NCI-H1105 (cell line): ENCODE measurements around the gene LYPLA2.
A peak's percentile ranks its signal among the peaks of the same experiment; 100 is the strongest.
"Not testable (repeated sequence)": the region's sequence is repeated elsewhere in the genome, so short reads cannot be mapped to it uniquely, and the experiment has no call there.

Experiments used
- DNase-seq: peaks from one replicate; lab custom pipeline; 2025; lab: John Stamatoyannopoulos, UW

The LYPLA2 gene

DNA sequence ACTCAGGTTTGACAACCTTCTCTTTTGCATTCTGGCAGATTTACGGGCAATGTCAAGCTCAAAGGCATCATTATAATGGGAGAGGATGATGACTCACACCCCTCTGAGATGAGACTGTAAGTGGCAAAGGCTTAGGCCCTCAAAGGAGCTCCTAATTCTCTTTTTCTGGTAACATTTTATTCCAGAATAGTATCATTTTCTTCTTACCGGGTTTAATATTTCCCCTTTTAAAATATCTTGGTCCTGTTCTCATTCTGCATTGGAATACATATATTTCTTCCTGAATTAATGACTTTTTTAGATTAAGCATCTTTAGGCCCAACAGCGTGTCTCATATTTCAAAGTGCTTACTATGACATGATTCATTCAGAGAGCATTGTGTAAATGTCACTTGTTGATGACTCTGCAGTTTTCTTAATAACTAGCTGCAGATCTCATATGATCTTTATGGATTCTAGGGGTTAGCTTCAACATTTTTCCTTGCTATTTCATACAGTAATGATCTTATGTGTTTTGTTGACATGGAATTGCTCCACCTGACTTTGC, 11.0 kb upstream of the LYPLA2 start:
- no peak for DNase-seq

DNA sequence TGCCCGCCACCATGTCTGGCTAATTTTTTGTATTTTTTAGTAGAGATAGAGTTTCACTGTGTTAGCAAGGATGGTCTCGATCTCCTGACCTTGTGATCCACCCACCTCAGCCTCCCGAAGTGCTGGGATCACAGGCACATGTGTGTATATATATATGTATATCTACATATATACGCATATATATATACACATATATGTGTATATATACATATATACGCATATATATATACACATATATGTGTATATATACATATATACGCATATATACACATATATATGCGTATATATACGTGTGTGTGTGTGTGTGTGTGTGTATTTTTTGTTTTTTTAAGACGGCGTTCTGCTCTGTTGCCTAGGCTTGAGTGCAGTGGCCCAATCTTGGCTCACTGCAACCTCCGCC, 7.8 kb upstream of the LYPLA2 start:
- DNase-seq, result not testable (repeated sequence)

DNA sequence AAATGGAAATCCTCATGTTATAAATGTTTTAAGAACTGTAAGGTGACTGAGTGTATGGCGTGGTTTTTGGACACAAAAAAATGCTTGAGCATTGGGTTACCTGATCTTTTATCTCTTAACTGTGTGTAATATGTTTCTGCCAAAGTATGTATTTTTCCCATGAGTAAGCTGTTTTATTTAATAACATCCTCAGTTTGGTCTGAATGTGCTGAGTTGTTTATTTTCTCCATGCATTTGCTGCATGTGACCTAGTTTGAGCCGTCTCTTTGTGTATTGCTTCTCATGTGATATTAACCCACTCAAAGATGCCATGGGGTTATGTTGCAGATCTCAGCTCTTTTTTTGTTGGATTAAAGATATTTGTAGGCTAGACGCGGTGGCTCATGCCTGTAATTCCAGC, 6.1 kb upstream of the LYPLA2 start:
- DNase-seq, result no peak

DNA sequence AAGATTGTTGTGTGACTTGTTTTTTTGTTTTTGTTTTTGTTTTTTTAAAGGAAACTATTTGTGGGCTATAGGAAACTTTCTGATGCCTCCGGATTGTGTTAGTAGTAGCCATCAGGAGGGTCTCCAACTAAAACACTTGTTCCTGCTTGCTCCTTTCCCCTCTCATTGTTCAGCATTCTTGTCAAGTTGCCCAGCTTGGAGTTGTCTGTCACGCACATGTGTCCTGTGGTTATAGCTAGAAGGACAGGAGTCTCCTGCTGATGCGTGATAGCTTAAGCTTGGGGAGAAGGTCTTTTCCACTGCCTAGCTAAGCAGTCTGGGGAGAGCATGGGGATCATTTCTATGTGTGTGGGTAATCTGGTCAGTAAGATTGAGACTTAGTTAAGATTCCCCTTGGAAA, 3.2 kb upstream of the LYPLA2 start:
- DNase-seq, result no peak

DNA sequence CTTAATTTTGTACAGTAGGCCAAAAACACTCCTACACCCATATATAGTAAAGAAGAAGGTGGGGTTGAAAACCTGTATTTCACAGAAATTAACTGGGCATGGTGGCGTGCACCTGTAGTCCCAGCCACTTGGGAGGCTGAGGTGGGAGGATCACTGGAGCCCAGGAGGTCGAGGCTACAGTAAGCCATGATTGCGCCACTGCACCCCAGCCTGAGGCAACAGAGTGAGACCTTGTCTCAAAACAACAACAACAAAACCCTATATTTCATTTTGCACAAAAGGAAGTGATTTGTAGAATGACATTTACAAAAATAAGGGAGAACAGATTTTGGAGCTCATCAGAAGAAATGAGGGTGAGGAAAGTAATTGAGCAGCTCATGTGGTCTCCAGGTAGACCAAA, 2.2 kb upstream of the LYPLA2 start:
- DNase-seq, result no peak

DNA sequence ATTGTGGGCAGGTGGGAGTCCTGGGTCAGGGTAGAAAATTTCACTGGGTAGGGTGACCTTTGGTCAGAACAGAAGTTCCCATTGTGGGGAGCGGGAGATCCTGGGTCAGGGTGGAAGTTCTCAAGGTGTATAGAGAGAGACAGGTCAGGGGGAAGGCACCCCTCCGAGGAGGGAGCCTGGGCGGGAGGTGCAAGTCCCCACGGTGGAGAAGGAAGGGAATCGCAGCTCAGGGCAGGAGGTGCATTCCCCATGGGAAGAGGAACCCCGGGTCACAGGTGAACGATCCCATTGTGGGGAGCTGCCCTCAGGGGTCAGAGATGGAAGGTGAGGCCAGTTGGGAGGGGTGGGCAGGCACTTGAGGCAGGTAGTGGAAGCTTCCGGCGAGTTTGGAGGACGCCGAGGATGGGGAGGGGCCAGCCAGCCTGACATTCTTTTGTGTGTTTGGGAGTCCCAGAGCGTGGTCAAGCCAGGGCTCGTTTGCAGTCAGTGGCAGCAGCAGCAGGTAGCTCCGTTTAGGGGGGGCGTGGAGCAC, 637 bp downstream of the LYPLA2 start:
- peak; percentile 23 for DNase-seq

DNA sequence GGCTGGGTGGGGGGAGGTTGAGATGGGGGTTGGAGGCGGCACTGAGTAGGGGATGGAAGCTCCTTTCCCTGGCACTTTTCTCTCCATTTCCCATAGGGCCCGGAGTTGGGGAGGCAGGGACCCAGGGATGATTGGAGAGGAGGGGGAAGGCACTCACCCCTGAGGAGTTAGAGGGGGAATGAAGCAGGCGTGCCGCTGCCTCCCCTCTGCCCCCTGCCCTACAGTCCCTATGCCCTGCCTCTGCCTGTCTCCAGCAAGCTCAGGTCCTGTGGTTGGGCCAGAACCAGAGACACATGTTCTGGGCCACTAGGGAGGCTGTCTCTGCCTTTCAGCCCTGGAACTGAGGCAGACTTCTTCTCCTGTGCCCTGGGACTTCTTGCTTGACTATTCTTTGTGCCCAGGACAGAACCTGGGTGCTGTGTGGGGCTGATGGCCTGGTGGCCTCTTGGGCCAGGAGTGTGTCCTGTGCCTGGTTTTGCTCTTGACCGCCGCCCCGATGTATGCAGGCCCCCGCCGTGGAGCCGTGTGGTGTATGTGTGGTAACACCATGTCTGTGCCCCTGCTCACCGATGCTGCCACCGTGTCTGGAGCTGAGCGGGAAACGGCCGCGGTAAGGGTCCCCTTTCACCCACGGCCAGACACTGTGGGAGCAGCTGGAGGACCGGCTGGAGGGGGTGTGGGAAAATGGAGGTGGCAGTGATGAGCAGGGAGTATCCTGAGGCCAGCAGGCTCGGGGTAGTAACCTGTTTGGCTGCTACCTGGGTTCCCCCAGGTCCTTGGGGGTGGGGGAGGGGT, 1.4 kb downstream of the LYPLA2 start:
- DNase-seq, result no peak

DNA sequence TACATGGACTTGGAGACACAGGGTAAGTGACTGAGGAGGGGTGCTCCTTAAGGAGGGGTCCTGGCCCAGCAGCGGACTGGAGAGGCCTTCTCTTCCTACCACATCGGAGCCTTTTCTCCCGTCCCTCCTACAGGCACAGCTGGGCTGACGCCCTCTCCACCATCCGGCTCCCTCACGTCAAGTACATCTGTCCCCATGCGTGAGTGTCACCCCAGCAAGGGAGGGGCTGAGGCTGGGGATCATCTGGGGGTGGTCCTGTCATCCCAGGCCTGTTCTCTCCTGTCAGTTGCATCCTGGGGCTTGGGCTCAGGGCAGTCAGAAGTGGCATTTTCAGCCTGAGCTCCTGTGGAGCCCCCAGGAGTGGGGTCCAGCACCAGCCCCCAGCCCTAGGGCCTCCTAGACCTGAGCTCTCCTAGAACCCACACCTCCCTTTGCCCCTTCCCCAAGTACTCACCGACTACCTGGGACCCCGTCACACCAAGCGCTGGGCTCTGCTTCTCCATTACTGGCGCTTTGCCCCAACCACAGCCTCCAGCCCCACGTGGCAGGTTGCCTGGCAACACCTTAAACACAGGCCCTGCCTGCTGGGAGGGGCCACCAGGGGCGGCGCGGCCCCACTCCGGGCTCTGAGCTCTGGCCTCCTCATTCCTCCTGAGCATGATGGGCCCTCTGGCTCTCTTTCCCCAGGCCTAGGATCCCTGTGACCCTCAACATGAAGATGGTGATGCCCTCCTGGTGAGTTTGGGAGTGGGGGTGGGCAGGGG, 2.3 kb downstream of the LYPLA2 start:
- DNase-seq, result no peak

DNA sequence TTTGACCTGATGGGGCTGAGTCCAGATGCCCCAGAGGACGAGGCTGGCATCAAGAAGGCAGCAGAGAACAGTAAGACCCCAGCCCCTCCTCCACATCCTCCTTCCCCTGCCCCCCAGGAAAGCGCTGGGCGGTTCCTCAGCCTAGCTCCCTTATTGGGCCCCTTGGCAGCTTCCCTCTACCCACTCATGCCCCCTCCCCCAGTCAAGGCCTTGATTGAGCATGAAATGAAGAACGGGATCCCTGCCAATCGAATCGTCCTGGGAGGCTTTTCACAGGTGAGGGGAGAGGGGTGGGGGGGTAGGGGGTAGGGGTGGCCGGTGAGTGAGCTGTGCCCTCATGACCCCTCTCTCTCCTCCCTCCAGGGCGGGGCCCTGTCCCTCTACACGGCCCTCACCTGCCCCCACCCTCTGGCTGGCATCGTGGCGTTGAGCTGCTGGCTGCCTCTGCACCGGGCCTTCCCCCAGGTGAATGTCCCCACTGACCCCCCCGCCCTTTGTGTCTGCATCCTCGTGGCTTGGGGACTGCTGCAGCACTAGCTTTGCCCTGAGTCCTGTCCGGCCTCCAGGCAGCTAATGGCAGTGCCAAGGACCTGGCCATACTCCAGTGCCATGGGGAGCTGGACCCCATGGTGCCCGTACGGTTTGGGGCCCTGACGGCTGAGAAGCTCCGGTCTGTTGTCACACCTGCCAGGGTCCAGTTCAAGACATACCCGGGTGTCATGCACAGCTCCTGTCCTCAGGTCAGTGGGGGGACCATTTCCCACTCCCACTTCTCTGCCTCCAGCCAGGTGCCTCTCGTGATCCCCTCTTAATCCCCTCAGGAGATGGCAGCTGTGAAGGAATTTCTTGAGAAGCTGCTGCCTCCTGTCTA, 3.2 kb downstream of the LYPLA2 start:
- no peak for DNase-seq

DNA sequence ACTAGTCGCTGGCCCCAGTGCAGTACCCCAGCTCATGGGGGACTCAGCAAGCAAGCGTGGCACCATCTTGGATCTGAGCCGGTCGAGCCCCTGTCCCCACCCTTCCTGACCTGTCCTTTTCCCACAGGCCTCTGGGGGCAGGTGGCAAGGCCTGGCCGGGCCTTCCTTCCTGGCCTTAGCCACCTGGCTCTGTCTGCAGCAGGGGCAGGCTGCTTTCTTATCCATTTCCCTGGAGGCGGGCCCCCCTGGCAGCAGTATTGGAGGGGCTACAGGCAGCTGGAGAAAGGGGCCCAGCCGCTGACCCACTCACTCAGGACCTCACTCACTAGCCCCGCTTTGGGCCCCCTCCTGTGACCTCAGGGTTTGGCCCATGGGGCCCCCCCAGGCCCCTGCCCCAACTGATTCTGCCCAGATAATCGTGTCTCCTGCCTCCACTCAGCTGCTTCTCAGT, 3.8 kb downstream of the LYPLA2 start:
- not testable (repeated sequence) for DNase-seq

DNA sequence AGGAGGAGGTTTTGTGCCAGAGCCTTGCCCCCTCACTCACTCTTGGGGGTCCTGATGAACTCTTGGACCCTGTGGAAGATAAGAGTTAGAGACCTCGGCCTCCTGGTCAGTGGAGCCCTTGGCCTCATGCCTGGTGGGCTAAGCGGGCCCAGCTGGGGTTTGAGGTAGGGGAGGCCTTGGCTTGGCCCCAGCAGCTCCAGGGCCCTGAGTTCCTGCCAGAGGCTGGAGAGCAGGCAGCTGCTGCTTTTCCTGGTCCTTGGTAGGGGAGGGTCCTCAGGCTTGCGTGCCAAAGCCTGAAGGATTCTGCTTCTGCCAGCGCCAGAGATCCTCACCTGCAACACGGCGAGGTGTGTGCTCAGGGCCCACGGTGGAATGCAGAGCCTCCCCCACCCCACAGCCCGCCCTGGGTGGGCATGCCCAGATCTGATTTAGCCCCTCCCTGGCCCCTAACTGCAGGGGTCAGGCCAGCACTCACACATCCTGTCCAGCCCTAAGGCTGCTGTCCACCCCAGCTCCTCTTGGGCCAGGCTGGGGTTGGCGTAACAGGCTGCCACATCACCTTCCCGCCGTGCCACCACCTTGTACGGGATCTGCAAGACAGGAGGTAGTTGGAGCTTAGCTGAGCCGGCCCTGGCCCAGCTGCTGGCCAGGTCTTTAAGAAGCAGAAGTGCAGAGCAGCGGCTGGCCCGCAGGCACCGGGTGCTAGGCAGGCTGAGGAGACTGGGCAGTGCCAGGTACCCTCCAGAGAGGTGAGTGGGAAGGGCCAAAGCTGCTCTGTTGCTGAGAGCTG, 4.9 kb downstream of the LYPLA2 start:
- DNase-seq, result no peak

DNA sequence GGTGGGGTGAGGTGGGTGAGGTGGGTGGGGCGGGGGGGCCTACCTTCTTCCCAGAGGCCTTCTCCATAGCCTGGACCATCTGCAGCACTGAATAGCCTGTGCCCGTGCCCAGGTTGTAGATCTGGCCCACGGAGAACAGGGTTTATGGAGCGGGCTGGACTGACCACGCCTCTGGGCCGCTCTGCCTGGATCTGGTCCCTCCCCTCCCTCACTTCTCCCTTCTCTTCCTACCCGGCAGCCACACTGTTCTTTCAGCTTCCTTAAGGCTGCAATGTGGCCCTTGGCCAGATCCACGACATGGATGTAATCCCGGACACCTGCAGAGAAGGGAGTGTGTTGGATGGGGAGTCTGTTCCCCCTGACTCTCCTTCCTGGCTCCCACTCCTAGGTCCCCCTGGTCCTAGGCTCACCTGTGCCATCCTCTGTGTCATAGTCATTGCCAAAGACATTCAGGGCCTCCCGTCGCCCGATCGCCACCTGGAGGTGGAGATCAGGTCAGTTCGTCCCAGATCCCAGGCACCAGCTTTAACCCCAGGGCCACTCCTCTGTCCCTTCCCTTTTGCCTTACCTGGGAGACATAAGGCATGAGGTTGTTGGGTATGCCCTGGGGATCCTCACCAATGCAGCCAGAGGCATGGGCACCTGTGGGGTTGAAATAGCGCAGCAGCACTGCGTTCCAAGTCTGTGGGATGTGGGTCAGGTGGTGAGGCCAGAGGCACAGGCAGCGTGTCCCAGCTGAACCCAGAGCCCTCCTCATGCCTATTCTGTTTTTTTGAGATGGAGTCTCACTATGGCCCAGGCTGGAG, 5.7 kb downstream of the LYPLA2 start:
- DNase-seq, result no peak

DNA sequence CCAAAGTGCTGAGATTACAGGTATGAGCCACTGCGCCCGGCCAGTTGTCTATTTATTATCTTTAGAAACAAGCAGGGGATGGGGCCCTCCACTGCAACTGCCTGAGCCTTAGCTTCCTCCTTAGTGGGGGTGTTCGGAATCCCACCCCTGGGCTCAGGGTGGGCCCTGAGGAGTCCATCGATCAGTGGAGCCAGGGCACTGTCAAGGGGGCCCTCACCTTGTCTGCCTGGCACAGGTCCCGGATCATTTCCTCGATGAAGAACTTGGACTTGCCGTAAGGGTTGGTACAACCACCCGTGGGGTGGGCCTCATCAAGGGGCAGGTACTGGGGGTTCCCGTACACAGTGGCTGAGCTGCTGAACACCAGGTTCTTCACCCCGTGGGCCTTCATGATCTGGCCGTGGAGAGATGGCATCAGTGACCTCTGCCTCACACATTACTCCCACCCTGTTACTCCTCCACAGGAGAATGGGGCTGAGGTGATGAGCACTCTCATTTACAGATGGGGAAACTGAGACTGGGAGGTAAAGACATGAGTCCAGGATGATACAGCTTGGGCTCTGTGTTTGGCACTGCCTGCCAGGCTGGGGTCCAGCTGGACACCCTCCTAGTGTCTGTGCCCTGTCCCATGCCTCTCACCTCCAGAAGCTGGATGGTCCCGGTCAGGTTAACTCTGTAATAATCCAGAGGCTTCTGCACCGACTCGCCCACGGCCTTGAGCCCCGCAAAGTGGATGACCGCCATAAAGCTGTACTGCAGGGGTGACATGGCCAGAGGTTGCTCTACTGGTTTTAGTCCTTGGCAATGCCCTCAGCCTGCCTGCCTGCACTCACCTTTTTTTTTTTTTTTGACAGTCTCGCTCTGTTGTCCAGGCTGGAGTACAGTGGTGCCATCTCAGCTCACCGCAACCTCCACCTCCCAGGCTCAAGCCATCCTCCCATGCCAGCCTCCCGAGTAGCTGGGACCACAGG, 6.8 kb downstream of the LYPLA2 start:
- no peak for DNase-seq

DNA sequence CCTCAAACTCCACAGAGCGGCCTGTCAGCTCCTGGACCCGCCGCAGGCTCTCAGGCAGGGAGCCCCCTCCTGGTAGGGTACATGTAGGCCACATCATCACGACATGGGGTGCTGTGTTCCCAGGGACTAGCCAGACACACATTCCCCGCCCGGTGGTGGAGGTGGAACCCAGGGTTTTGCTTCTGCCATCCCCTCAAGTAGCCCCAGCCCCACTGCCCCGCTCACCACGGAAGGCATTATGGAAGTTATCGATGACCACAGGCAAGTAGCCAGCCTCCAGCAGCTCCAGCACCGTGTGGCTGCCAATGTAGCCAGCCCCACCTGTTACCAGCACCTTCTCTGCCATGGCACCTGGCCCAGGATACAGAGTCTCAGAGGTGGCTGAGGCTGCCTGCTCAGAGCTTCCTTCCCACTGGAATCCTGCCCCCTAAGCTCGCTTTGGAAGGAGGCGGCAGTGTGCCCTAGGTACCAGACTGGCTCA, 7.8 kb downstream of the LYPLA2 start:
- DNase-seq, result no peak

DNA sequence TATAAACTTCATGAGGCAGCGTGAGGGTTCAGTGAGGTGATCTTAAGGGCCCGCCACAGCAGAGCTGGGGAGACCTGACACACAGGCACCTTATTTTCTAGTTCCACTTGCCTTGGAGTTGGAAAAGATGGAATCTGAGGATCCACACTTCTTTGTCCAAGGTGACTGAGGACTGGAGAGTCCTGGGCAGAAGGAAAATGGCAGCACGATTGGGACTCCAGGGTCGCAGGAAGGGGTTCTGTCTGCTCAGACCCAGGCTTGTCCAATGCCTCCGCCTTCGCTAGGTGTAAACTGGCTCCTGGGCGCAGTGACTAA, 8.3 kb downstream of the LYPLA2 start:
- no peak for DNase-seq

DNA sequence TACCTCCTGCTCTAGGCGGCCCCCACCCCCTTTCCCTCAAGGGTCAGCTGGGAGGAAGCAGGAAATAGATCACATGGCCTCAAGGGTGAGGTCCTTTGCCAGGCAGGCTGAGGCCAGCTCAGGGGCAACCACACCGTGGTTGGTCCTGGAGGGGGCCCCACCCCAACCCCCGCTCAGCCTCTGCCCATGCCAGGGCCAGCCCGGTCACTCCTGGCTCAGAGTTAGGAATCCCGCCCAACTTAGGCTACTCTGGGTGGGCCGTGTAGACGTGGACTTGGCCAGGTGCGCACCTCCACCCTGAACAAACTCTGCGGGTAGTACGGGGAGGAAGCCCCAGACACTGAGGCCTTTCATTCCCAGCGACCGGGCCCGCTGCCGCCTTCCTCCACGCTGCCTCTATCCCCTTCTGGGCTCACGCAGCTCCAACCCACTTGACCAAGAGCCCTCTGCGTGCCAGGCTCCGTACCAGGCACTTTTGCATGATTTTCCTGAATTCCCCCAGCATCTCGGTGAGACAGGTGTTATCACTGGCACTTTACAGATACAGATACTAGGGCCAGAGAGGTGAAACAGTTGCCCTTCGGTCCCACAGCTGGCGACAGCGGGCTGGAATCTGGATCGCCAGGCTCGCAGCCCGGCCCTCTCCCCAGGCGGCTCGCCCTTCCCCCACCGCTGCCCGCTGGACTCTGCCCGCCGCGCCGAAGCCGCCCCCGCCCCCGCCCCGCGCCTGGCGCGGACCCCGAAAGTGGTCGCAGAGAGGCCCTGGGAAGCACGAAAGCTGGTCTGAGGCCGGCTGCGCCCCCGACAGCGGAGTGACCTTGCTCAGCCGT, 8.8 kb downstream of the LYPLA2 start:
- DNase-seq, result no peak

DNA sequence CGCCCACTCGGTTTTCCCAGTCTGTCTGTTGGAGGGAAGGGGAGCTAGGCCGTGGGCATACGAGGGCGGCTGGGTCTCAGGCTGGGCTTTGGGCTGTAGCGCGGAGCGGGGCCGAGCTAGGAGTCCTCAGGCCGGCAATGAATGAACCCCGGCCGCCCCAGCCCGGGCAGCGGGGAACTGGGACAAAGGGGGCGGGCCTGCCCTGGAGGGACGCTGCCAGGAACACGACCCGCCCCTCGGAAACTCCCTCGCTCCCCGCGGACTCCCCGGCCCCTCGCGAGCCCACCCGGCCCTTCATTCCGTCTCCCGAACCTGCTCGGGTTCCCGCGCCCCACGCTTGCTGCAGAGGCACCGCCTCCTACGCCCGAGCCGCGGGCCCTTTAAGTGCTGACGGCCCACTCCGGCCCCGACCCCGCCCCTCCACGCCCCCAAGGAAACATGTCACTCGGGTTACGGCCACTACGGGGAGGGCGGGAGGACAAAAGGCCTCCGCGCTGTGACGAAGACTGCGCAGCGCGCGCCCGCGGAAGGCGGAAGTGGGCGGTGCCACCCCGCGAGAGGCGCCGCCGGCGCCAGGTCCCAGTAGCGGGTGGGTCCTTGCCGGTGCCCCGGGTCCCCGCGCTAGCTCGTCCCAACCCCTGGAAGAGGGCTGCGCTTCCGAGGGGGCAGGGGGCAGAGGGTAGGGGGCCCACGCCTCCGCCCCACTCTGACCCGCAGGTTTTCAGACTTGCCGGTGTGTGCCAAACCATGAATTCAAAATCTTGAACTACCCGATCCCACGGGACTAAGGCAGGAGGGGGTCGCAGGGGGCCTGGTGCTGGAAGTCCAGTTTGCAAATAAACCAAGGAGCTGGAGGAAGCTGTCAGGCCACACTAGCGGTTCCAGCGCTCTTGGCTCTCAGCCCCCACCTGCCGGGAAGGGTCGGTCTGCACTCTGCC, 9.7 kb downstream of the LYPLA2 start, which contains the start of gene GALE:
TSS of gene GALE (minus strand) at position 355 of the 938 bp plus-strand sequence. CDS start 1,747 bp downstream, outside the sequence.
- peak; percentile 95 for DNase-seq
